Spinal cord (tissue), 10 donors: Measurements from ENCODE around the gene ATM. TPM values are rescaled to one million over a fixed set of nuclear protein-coding genes. Genes with fewer than 3 reads are reported as not detected.

Source experiments
- DNase-seq, 6 donors: peaks; one replicate each; pipeline versions ENCODE4 v3.0.0 to v3.0.0-alpha.2; 2013 to 2015; ENCODE audit warnings: low spot score in 6 of 6, low read depth in 4 of 6
- H3K27ac ChIP-seq: one replicate; pipeline ENCODE4 v1.5.1; 2013; ENCODE audit warnings: low read depth, low read length, control low read depth
- H3K27me3 ChIP-seq: one replicate; pipeline ENCODE4 v1.6.1; 2013; ENCODE audit warnings: low read length; ENCODE audit not compliant: control insufficient read depth, insufficient read depth
- H3K36me3 ChIP-seq: one replicate; pipeline ENCODE4 v1.6.1; 2013; ENCODE audit warnings: low read length; ENCODE audit not compliant: control insufficient read depth, insufficient read depth
- H3K4me1 ChIP-seq: one replicate; pipeline ENCODE4 v1.6.1; 2013; ENCODE audit warnings: low read length; ENCODE audit not compliant: control insufficient read depth, insufficient read depth
- H3K4me3 ChIP-seq: one replicate; pipeline ENCODE4 v1.5.1; 2013; ENCODE audit warnings: low read depth, low read length, control low read depth
- H3K9me3 ChIP-seq: one replicate; pipeline ENCODE4 v1.6.1; 2013; ENCODE audit warnings: low read length; ENCODE audit not compliant: control insufficient read depth, insufficient read depth
- WGBS: methylation state at CpG from one replicate; pipeline ENCODE4 v1.1.5; 2013; ENCODE audit warnings: missing lambda C conversion rate; ENCODE audit not compliant: insufficient coverage; 5-methylcytosine and 5-hydroxymethylcytosine counted together
- polyA plus RNA-seq, 2 donors: library from polyadenylated mRNA; unstranded; fragments of 120-200 nt; gene quantifications; one replicate each; pipeline ENCODE4 v1.2.1, GENCODE V29; 2013; ENCODE audit not compliant: insufficient read length in 2 of 2
- total RNA-seq, 2 donors: library from RNA; depleted of rRNA in 1 of 2; stranded (reverse); fragments of 120-200 nt in 1 of 2; fragments of >200 nt in 1 of 2; gene quantifications; one replicate each; pipeline versions ENCODE4 v1.2.3 to v1.2.4, GENCODE V29; 2013 to 2014
- donor health status: healthy.

Gene ATM
- total and polyA plus RNA-seq, 4 donors, result 44.7 to 137 (median 71.2) TPM

DNA sequence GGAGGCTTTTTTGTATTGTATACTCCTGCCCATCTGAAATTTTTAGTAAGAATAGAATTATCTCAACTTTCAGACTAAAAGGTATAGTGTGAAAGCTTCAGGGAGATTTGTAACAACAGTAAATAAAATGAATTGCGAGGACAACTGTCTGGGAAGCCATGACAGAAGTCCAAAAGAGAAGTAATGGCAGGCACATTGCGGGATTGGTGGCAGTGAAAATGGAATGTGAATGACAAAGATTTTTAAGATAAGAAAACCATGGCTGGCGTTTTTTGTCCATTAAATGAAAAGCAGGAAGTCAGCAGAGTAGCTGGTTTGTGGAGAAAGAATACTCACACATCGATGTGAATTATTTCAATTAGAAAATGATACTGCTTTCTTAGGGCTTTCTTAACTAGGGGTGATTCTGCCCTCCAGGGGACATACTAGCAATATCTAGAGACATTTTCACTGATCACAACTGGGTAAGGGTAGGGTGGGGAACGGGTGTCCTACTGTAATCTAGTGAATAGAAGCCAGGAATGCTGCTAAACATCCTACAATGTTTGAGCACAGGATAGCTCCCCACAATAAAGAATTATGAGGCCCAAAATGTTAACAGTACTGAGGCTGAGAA lies 2.0 kb upstream of the ATM start:
- Histone ChIP-seq H3K36me3 (peaks cover 3% of the 10 kb centered on the region), H3K4me1 (peaks cover 4% of the 10 kb centered on the region), H3K27me3 (no peaks in the 10 kb centered on the region), H3K27ac (no peak overlapping the region), H3K9me3 (no peaks in the 10 kb centered on the region), H3K4me3 (peak overlapping the region; percentile 99)
- 85% methylated on average over 2 of the region's 5 CpGs for WGBS
- DNase-seq, result no peak

- DNase-seq, result peak in 1 of 6 donors; percentile 9
- 4% methylated on average over 8 of the region's 12 CpGs for WGBS
Observed at GRCh38 chr11:108221371-108221770, 1.5 kb upstream of the ATM start.

GRCh38 chr11:108221911-108222573 lies 825 bp upstream of the ATM start:
- H3K36me3 ChIP-seq, result peaks cover 3% of the 10 kb centered on the region
- peak overlapping the region; percentile 99 for H3K4me3 ChIP-seq
- H3K27ac ChIP-seq, result peak overlapping the region; percentile 98
- no peaks in the 10 kb centered on the region for H3K9me3 ChIP-seq
- H3K4me1 ChIP-seq, result peaks cover 4% of the 10 kb centered on the region
- DNase-seq, result peak in 1 of 6 donors; percentile 9
- WGBS, result 0% methylated on average over 23 of the region's 29 CpGs
- H3K27me3 ChIP-seq, result no peaks in the 10 kb centered on the region

More at GRCh38 chr11:108221371-108221770, 1.5 kb upstream of the ATM start:
- Histone ChIP-seq H3K27ac (peak overlapping the region; percentile 98), H3K4me1 (peaks cover 4% of the 10 kb centered on the region), H3K9me3 (no peaks in the 10 kb centered on the region), H3K27me3 (no peaks in the 10 kb centered on the region), H3K4me3 (peak overlapping the region; percentile 99), H3K36me3 (peaks cover 3% of the 10 kb centered on the region)

DNA sequence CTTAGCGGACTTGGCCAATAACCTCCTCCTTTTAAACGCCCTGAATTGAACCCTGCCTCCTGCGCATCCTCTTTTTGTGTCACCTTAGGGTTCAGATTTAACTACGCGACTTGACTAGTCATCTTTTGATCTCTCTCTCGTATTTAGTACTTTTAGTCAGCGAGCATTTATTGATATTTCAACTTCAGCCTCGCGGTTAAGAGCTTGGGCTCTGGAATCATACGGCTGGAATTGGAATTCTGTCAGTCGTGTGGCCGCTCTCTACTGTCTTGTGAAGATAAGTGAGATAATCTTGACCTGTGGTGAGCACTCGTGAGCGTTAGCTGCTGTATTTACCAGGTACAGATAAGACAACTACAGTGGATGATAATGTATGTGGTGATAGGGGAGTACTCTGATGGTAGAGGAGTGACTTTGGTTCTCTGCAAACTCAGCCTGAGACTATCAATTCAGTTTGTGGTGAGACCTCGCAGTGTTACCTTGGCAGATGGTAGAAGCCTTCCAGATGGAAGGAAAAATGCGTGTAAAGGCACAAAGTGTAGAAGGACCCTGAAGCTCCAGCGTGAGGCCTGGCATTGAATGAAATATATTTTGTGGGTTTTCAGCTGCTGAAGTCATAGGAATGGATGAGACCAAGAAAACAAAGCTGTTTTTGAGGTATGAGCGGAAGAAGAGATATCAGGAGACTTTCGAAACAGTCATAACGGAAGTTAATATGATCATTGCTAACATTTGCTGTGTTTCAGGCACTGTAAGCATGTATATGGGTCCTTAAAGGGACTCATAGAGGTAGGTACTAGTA lies 682 bp downstream of the ATM start:
- peak in 2 of 6 donors; percentile 5 to 26 for DNase-seq
- Histone ChIP-seq H3K9me3 (no peaks in the 10 kb centered on the region), H3K4me3 (peak overlapping the region; percentile 99), H3K27me3 (no peaks in the 10 kb centered on the region), H3K27ac (peak overlapping the region; percentile 99), H3K36me3 (peaks cover 3% of the 10 kb centered on the region), H3K4me1 (peaks cover 4% of the 10 kb centered on the region)
- 15% methylated on average over 19 of the region's 20 CpGs for WGBS

DNA sequence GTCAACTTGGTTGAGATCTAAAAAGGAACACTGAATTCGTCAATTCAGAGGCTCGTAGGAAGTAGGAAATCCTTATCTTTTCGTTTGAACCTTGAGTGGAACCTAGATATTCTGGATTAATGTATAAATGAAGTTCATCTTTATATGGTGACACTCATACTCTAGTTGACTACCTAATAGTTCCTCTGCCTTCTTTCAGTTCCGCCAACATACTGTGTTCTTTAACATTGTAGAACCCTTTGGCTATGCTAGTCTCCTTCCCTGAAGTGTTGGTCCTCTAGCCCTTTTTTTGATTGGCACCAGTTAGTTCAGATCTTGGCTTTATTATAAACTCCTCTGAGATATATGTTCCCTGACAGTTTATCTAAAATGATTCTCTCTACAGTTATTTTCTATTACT lies 1.5 kb downstream of the ATM start:
- no peak for DNase-seq
- no peak overlapping the region for H3K27ac ChIP-seq
- H3K4me3 ChIP-seq, result peak overlapping the region; percentile 99
- no CpG with 5 or more reads among the region's 4 CpGs for WGBS
- peaks cover 3% of the 10 kb centered on the region for H3K36me3 ChIP-seq
- peaks cover 4% of the 10 kb centered on the region for H3K4me1 ChIP-seq
- H3K9me3 ChIP-seq, result no peaks in the 10 kb centered on the region
- no peaks in the 10 kb centered on the region for H3K27me3 ChIP-seq

- Histone ChIP-seq H3K27ac (no peak overlapping the region), H3K27me3 (no peaks in the 10 kb centered on the region), H3K9me3 (no peaks in the 10 kb centered on the region), H3K4me3 (no peak overlapping the region), H3K36me3 (peaks cover 10% of the 10 kb centered on the region), H3K4me1 (peaks cover 4% of the 10 kb centered on the region)
- 100% methylated on average over 6 of the region's 14 CpGs for WGBS
- DNase-seq, result no peak
Observed at GRCh38 chr11:108224911-108225786, 2.3 kb downstream of the ATM start.

DNA sequence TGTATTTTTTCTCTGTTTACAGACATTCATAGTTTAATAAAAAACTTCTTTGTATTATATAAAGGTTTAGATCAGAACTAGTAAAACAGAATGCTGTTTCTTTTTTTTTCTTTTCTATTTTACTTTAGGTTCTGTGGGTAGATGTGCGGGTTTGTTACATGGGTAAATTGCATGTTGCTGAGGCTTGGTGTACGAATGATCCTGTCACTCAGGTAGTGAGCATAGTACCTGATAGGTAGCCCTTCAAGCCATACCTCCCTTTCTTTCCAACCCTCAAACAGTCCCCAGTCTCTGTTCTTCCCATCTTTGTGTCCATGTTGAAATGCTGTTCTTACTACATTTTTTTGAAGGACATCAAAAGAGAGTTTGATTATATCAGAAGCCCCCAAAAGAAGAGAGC lies 3.2 kb downstream of the ATM start:
- DNase-seq, result no peak
- no peak overlapping the region for H3K4me3 ChIP-seq

GRCh38 chr11:108228251-108228650 lies 5.4 kb downstream of the ATM start:
- H3K36me3 ChIP-seq, result peaks cover 23% of the 10 kb centered on the region
- no peak for DNase-seq
- no peaks in the 10 kb centered on the region for H3K9me3 ChIP-seq
- no peaks in the 10 kb centered on the region for H3K27me3 ChIP-seq
- no peak overlapping the region for H3K27ac ChIP-seq
- no CpG with 5 or more reads among the region's 2 CpGs for WGBS
- no peak overlapping the region for H3K4me3 ChIP-seq
- peaks cover 4% of the 10 kb centered on the region for H3K4me1 ChIP-seq

More for the DNA sequence above, 3.2 kb downstream of the ATM start:
- Histone ChIP-seq H3K27ac (no peak overlapping the region), H3K36me3 (peaks cover 13% of the 10 kb centered on the region), H3K9me3 (no peaks in the 10 kb centered on the region), H3K27me3 (no peaks in the 10 kb centered on the region), H3K4me1 (peaks cover 4% of the 10 kb centered on the region)
- no CpG with 5 or more reads among the region's 2 CpGs for WGBS
